H1 (cell line): Measurements from ENCODE around the gene EPHA10.

ENCODE experiments used
- CBX5 ChIP-seq: fragments of 300-800, 300-1000 bp; sonication (generic); IDR thresholded peaks from 2 replicates; pipeline ENCODE4 v1.7.1; 2016; ENCODE audit warnings: antibody characterized with exemption, low read length, low read depth
- POLR2A ChIP-seq, 2 experiments: IDR thresholded peaks; 1 replicate in 1 of 2; 2 replicates in 1 of 2; pipeline ENCODE4 v1.6.1; 2011; ENCODE audit warnings: low read depth in 2 of 2, low read length in 2 of 2, mild to moderate bottlenecking in 2 of 2; ENCODE audit errors: control extremely low read depth in 1 of 2
- POLR2AphosphoS5 ChIP-seq: IDR thresholded peaks from 2 replicates; pipeline ENCODE4 v1.6.1; 2011; ENCODE audit warnings: low read depth, low read length
- SAP30 ChIP-seq: fragments of 300-600 bp; sonication (generic); IDR thresholded peaks from 2 replicates; pipeline ENCODE4 v1.7.1; 2012; ENCODE audit warnings: low read length, moderate library complexity, mild to moderate bottlenecking, inconsistent platforms; ENCODE audit not compliant: insufficient read depth, insufficient replicate concordance
- TF ChIP-seq, protein P1 (sequence below), 3 experiments: IDR thresholded peaks; 1 replicate in 2 of 3; 2 replicates in 1 of 3; pipeline versions ENCODE4 v1.5.1 to v1.6.1; 2011; ENCODE audit warnings: low read length in 3 of 3, mild to moderate bottlenecking in 3 of 3, inconsistent platforms in 2 of 3, low read depth in 1 of 3, moderate library complexity in 1 of 3; ENCODE audit not compliant: insufficient read depth in 1 of 3; ENCODE audit errors: control extremely low read depth in 1 of 3

DNA sequence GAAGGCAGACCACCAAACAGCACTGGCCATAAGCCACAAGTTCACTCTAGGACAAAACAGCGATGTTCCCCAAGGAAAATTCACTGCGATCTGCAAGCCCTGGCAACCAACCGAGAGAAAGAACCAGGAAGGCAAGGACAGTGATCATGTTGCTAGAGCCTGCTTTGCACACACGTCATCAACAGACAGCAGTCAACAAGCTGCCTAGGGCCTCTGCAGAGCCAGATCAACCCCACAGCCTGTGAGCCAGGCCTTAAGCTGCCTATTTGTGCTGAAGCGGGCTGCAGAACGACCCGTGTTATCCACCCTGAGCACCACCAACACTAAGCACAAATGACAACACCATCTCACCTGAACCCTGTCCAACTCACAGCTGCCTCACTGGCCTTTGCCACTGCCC is 49.3 kb upstream of the EPHA10 start:
- TF ChIP-seq POLR2A (IDR thresholded peaks at IDR 0.05; ENCODE audit: control extremely low read depth in 1 of 2, low read depth in 2 of 2, low read length in 2 of 2) (no peak), POLR2AphosphoS5 (no peak), CBX5 (no peak), SAP30 (no peak)
- TF ChIP-seq, protein P1, sequence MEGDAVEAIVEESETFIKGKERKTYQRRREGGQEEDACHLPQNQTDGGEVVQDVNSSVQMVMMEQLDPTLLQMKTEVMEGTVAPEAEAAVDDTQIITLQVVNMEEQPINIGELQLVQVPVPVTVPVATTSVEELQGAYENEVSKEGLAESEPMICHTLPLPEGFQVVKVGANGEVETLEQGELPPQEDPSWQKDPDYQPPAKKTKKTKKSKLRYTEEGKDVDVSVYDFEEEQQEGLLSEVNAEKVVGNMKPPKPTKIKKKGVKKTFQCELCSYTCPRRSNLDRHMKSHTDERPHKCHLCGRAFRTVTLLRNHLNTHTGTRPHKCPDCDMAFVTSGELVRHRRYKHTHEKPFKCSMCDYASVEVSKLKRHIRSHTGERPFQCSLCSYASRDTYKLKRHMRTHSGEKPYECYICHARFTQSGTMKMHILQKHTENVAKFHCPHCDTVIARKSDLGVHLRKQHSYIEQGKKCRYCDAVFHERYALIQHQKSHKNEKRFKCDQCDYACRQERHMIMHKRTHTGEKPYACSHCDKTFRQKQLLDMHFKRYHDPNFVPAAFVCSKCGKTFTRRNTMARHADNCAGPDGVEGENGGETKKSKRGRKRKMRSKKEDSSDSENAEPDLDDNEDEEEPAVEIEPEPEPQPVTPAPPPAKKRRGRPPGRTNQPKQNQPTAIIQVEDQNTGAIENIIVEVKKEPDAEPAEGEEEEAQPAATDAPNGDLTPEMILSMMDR (IDR thresholded peaks at IDR 0.05; ENCODE audit: control extremely low read depth in 1 of 3, insufficient read depth in 1 of 3, low read depth in 1 of 3, low read length in 3 of 3) = no peak
